Glomerular visceral epithelial cell (primary cell): ENCODE results near the gene ATL1.
"Not testable (repeated sequence)": the region's sequence is repeated elsewhere in the genome, so short reads cannot be mapped to it uniquely, and the experiment has no call there.

ENCODE experiments used
- DNase-seq: peaks from one replicate; pipeline ENCODE4 v3.0.0-alpha.2; 2016; ENCODE audit errors: extremely low spot score

ATL1 gene

DNA sequence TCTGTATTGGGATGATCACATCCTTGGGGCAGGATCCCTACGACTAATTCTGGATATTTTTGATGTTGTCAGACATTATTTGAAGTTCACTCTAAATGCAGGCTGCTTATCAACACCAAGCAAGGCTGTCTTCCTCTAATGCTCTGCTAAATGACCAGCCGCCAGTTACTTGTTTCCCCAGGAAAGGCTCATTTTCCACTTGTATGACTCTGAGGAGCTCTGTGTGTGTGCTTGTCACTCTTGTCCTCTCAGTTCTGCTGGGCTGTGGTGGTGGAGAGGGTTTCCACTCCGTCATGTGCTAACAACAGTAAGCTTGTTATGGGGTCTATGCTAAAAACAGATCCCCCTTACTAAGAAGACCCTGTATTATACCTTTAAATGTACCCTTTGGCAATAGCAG lies 42.1 kb downstream of the ATL1 start:
- DNase-seq, result no peak

DNA sequence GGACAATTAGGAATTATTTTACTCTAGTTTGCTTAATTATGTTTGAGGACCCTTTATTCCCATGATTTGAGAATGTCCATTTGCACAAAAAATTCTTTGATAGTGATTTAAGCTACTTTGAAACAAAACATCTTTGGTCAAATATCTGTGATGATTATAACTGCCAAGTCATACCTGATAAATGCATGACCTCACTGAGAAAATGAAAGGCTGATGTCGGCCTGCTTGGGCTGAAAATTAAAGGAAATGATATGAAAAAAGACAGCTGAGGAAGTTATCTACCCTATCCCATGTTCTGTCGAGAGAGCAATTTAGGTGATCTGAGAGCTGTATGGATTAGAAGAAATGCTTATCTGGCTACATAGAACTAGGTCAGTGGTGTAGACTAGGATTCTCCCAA lies 43.6 kb downstream of the ATL1 start:
- DNase-seq, result no peak

DNA sequence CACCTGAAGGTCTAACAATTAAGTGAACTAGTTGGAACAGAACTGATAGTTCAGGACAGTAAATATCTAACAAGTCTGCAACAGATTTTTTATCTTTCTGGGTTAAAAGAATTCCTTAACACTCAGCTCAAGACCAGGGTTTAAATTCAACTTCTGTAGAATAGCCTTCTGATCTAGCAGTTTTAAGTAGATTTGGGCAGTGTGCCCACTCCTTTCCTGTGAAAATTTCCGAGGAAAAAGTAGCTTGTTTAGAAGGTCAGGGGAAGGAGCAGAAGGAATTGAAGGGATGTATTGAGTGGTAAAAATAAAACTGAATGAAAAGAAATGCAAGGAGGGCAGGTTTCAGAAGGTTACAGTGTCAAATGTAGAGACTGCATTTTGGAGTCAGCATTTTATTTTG lies 45.8 kb downstream of the ATL1 start:
- no peak for DNase-seq

DNA sequence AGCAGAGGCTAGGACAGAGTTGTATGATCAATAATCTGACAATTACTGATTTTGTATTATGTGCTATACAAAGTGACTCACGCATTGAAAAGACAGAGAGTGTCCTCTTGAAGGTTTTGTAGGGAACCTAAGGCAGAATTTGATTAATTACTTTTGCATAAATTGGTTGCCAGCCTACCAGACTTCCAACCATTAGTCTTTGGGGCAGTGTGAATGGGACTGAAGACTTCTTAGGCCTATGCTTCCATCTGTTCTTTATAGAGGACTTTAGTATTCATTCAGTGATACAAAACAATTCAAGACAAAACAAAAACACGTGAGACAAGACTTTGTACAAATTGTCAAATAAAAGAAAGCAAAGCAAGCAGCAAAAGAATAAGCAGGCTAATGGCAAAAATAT lies 46.5 kb downstream of the ATL1 start:
- DNase-seq, result no peak

DNA sequence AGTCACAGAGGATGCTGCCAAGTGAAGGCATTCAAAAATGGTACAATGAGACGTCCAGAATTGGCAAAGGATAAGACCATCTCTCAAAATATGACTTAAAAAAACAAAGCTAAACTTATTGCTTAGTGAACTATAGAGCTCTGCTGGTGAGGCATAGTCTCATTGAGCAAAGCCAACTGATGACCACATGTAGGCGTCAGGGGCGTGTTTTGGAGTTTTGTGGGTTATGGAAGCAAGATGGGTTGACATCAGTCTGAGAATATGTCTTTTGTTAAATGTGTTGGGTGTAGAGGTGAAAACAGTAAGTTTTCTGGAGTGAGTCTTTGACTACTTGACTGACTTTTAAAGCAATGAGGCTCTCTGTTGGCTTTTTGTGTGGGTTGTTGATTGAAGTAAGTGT lies 47.2 kb downstream of the ATL1 start:
- DNase-seq, result peak; percentile 13

DNA sequence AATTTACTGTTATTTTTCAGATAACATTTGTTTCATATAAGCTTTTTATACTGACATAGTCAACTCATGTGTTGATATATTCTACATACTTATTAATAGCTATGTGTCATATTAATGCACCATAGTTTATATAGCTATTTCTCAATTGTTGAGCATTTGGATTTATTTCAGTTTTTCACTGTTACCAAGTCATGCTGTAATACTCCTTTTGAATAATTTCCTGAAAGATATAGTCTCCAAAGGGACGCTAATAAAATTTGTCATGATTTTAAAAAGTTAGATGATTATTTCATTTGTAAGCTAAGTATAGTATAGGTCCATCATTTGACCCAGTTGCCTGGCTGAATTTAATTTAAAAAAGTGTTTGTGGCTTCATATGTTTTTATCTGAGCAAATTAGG lies 47.8 kb downstream of the ATL1 start:
- no peak for DNase-seq

DNA sequence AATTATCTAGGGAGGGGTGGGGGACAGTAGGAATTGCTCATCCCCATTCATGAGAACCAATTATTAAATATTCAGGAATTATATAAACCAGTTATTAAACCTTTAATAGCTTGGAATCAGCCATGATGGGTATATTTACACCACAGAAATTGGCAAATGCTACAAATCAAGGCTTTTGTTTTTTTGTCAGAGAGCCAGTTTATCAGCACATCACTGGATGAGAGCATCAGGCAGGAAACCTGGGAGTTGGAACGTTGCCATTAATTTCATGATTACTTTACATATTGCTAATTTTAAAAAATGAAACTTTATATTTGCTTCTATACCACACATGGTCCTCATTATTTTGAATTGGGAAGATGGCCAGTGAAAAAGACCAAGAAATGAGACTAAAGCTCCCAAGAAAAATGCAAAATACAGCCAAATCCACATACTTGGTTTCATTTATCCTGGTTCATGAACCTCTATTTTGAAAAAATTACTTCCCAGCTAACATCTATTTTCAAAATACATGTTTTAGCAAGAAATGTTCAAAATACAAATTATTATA lies 48.4 kb downstream of the ATL1 start:
- DNase-seq, result no peak

DNA sequence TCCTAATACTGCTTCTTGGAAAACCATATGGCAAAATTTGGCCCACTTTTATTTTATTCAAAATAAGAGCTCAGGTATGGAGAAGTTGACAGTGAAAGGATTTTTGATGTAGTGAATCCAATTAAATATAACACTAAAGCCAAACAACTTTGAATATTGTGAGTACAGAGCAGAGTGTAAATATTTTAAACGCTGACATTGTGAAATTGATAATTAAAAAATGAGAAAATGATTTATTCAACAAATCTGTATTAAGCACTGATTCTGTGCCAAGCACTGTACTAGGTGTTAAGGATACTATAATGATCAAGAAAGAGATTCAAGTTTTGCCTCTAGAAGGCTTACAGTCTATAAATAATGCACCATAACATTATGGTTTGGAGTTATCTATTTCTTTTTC lies 50.5 kb downstream of the ATL1 start:
- no peak for DNase-seq

DNA sequence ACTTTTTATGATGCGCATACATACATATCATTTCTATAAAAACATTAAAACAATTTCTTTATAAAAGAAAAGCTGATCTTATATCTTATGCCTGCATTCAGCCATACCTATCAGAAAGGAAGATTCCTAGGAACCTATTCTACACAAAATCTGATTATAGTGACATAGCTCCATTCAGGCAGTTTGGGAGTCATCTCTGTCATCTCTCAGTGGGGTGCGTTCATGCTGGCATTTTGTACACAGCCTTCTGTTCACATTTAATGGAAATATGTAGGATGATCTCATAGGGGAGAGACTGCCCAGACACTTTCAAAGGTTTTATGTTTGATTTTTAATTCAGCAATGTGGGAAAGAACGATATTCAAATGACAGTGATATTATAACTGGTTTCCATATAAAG lies 52.9 kb downstream of the ATL1 start:
- DNase-seq, result no peak

DNA sequence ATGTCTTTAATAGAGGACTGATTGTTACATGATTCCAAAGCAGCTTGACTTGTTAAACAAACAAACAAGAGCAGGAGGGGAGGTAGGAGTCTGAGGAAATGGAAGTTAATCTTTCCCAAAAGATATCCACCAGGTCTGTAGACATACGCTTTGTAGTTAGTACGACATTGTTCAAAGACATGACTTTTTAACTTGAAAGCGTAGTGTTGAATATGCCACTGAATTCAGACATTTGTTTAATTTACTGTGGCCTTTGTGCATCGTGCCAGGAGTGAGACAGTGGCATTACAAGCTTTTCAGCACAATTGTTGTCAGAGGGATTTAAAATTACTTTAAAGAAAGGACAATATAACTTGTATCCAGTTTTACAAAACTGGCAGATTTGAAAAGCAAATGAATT lies 55.1 kb downstream of the ATL1 start:
- DNase-seq, result no peak

DNA sequence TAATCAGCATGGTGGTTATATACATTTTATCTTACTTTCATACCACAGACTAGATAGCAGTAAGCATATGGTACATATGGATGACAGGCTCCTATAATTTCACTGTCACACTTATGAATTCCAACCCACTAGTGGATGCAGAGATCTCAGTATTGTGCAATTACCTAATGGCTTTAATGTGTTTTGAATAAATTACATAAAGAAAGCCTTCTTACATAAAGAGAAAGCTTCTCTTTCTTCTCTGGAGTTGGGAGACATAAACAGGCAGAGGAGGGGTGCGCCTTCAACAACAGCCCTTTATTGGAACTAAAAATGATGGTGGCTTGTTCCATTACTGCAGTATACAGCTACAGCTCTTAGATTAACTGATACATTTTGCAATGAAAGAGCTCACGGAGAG lies 55.6 kb downstream of the ATL1 start:
- DNase-seq, result no peak

DNA sequence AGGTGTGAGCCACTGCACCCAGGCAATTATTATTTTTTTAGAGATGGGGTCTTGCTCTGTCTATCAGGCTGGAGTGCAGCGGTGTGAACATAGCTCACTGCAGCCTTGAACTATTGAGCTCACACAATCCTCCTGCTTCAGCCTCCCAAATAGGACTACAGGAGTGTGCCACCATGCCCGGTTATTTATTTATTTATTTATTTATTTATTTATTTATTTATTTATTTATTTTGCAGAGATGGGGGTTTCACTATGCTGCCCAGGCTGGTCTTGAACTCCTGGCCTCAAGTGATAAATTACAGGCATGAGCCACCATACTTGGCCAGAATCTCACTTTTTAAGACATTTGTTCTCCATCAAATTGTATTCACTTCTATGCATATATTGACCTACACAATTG lies 56.3 kb downstream of the ATL1 start:
- no peak for DNase-seq

DNA sequence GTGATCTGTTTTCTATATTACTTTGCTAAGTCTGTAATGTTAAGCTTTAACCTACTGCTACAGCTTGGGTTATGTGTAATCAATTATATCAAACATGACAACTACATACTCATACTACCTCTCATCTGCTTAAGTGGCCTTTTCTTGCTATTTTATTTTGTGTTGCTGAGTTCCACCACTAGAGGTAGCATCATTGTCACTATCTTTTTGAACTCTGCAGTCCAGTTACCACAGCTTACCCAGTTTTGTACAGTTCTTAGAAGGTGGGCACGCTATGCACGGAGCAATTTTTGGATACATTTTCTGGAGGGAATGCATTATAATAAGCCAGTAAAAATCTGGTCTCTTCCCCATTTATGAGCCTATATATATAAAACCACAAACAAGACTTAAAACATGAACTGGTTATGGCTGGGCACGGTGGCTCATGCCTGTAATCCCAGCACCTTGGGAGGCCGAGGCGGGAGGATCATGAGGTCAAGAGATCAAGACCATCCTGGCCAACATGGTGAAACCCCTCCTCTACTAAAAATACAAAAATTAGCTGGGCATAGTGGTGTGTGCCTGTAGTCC lies 59.7 kb downstream of the ATL1 start:
- DNase-seq, result peak; percentile 51

DNA sequence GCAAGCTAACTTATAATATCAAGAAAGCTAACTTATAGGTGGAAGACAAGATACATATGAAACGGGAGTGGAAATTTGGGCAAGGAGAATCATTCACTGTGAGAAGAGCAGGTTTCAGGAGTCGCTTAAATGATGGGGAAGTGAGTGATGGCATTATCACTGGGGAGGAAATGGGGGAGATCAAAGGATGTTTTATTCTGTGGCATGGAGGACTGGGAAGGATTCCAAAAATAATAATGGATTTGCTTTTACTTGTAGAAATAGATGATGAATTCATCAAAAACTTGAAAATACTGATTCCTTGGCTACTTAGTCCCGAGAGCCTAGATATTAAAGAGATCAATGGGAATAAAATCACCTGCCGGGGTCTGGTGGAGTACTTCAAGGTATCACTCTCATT lies 60.4 kb downstream of the ATL1 start:
- peak; percentile 25 for DNase-seq

DNA sequence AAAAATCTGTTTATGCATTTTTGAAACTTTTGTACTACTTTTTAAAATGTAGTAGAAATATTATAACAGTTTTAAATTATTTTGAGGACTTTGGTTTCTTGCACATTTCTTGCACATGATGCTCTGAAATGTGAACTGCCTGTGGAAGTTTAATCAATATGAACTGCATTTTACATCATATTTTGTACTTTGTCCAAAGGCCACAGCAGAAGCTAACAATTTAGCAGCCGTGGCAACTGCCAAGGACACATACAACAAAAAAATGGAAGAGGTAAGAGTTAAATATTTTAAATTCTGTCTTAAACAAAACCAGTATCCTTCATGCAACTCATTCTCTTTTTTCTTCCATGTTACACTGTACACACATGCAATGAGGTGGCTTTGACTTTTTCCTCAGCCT lies 63.0 kb downstream of the ATL1 start:
- DNase-seq, result no peak

DNA sequence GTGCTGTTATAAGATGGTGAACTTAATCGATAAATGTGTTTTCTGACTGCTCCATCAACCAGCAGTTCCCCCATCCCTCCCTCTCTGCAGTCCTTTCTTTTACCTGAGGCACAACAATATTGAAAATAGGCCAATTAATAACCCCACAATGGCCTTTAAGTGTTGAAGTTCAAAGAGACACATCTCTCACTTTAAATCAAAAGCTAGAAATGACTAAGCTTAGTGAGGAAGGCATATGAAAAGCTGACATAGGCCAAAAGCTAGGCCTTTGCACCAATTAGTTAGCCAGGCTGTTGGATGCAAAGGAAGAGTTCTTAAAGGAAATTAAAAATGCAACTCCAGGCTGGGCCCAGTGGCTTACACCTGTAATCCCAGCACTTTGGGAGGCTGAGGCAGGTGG lies 64.5 kb downstream of the ATL1 start:
- no peak for DNase-seq

DNA sequence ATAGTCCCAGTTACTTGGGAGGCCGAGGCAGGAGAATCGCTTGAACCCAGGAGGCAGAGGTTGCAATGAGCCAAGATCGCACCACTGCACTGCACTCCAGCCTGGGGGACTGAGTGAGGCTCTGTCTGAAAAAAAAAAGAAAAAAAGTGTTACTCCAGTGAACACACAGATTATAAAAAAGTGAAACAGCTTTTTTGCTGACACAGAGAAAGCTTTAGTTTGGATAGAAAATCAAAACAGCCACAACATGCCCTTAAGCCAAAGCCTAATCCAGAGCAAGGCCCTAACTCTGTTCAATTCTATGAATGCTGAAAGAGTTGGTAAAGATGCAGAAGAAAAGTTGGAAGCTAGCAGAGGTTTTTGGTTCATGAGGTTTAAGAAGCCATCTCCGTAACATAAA lies 65.0 kb downstream of the ATL1 start:
- not testable (repeated sequence) for DNase-seq

DNA sequence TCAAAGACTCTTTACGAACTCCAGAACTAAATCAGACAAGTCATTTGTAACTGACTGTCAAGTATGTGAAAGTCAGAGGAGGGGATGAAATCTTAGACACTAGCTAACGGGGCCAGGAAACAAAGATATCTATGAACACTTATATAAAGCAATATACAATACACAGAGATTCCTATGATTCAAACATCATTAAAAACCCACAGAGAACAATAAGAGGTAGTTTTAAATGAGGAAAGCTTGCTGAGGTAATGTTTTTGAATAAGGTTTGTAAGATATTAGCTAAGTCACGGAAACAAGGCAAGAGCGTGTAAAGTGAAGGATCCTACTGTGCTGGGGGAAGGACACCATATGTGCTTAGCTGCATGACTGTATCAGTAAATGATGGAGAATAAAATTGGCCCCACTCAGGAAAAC lies 71.5 kb downstream of the ATL1 start:
- no peak for DNase-seq

DNA sequence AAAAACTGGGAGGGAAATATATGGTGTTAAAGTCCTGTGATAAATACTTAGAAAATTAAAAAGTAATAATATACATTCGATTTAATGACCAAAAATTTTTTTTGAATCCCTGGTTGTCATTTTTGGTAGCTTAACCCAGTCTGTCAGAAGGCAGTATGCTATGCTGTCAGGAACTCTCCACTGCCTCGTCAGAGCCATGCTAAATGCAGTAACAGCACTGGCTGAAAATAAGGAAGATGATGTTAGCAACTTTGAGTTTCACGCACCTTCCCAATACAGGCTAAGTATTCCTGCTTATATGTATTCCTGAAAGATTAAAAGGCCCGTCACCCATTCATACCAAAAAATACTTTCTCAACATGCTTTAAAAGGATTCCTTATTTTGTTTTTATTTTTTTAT lies 74.0 kb downstream of the ATL1 start:
- DNase-seq, result no peak

DNA sequence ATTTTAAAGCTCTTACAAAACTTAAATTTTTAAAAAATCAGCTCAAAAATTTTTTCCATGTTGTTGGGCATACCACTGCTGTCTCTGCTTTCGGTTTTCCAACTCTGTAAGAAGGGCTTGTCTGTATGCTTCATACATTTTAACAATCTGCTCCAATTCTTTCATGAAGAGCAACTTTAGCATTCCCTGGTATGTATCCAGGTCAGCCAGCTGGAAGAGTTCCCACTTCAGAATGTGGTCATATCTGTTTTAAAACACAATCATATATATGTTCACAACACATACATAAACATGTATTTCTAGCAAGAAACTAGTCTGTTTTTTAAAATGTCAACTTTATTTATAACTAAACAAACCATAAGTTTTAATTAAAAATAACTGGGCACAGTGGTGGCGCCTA lies 75.2 kb downstream of the ATL1 start:
- no peak for DNase-seq

DNA sequence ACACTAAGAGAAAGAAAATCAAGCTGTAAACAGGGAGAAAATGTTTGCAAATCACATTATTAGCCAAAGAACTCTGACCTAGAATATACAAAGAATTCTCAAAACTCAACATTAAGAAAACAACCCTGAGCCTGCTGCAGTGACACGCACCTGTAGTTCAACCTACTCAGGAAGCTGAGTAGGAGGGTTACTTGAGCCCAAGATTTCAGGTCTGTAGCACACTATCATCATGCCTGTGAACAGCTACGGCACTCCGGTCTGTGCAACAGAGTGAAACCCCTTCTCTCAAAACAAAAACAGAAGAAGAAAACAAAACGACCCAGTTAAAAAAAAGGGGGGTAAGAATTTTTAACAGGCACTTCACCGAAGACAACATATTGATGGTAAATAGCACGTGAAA lies 87.3 kb downstream of the ATL1 start:
- DNase-seq, result no peak

DNA sequence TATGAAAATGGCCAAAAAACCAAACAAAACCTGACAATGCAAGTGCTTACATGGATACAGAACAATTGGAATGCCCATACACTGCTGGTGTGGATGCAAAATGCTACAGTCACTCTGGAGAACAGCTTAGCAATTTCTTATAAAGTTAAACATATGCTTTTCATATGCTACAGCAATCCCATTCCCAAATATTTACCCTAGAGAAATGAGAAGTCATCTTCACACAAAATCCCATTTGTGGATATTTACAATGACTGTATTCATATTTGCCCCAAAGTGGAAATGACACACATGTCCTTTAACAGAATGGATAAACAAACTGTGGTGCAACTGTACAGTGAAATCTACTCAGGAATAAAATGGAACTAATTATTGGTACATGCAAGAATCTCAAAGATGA lies 87.8 kb downstream of the ATL1 start:
- DNase-seq, result no peak

DNA sequence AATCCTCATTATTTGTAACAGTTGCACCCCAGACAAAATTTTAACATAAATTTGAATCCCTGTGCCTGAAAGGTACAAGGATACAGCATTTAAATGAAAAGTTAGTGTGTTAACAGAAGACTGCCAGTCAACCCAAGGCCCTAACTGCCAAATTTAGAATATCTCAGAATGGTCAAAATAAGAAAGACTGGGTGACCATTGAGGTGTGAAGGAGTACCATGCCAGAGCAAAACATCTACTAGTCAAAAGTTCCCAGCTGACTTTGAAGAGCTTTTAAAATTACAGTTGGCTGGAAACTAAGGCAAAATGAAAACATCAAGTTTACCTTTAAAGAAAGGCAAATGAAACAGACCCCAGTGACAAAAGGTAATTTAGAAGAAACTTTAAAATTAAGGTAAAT lies 89.7 kb downstream of the ATL1 start:
- DNase-seq, result no peak

DNA sequence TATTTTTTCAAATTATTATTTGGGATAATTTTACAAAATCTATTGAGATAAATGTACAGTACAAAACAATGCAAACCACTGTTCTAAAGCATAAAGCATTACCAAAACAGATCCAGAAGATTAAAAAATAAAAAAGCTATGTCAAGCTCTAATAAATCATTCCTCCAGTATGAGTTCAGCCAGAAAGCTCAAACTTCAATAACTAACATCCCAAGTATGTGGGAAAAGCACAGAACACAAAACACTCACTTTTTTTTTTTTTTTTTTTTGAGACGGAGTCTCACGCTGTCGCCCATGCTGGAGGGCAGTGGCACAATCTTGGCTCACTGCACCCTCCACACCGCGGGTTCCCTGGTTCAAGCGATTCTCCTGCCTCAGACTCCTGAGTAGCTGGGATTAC lies 96.8 kb downstream of the ATL1 start:
- DNase-seq, result no peak

DNA sequence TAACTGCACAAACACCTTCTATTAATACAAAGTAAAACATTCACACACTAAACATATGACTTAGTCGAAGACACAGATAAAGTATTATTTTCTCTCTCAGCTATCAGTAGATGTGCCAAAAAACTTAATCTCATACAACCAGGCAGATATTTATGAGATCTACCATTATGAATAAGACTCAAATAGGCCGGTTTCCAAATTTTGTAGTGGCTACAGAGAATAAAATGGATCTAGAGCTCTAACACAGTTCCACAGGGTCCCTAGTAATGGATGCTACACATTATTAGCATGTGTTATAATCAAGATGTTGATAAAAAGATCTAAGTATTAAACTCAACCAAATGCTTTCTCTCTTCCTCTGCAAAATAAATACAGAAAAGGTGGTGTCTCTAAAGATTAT lies 97.8 kb downstream of the ATL1 start:
- no peak for DNase-seq
